GM18951 (cell line): ENCODE data around the gene CEP57.
A peak's percentile ranks its signal among the peaks of the same experiment; 100 is the strongest.

Source experiments
- POLR2A ChIP-seq: IDR thresholded peaks from 4 replicates; pipeline ENCODE4 v1.6.1; 2011; ENCODE audit warnings: mild to moderate bottlenecking; ENCODE audit not compliant: insufficient read length, insufficient read depth; ENCODE audit errors: extremely low read depth
- in situ Hi-C: fragments of 300-500 bp; cut with MboI; formaldehyde crosslinking; loops from one replicate; pipeline ENCODE4 v1.12.0; 2022; ENCODE audit warnings: low sequenced_read_pairs, mixed read lengths, inconsistent platforms; ENCODE audit not compliant: unreplicated experiment

CEP57 gene

DNA sequence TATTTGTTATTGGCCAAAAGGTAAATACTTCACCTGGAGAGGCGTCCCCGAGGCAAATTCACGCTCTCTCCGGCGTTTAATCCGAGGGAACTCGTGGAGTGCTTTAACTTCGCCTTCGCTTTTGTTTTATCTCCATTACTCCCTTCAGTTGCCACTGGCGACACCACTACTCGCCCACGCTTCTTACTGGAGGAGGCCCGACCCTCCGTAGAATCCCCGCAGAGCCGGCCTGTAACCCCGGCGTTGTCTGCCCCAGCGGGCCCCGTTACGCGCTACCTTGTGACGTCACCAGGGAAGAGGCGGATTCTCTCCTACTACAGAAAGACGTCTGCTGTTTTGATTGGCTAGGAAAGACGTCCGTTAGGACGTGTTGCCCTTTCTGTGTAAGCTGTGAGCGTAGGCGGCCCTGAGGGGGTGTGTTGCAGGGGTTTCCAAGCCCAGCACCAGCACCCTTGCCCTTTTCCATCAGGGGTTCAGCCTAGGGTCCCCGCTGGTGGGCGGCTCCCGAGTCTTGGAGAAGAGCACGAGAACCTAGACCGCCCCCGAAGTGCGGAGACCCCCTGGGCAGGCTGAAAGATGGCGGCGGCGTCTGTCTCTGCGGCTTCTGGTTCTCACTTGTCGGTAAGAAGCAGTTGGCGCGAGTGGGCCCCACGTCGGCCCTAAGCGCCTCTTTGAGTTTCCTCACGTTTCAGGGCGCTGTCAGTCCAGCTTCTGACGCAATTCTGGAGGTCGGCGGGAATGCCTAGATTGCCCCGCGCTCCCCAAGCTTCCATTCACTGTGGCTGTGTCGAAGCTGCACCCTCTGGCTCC, at the start of gene CEP57:
Gene CEP57, plus strand, starts transcription at position 376 of the 810 bp plus-strand sequence. Its CDS starts 201 bp downstream, at position 577.
- in situ Hi-C loops, result no loop called here
- peak; percentile 68 for TF ChIP-seq POLR2A

DNA sequence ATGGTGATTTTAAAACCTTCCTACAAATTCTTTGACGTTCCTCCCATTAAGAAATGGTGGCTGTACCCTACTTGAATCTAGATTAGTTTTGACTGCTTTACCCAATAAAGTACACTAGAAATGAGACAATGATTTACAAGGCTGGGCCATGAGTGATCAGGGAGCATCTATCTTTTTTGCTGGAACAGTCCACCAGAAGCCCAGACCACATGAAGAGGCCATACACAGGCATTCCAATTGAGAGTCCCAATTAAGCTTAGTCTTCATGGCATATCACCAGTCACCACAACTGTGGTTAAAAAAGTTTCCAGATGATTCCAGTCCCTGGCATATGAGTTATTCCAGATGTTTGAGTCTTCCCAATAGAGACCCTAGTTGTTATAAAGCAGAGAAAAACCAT, 40.2 kb upstream of the CEP57 start:
- no peak for TF ChIP-seq POLR2A
- in situ Hi-C loops, result no loop called here

DNA sequence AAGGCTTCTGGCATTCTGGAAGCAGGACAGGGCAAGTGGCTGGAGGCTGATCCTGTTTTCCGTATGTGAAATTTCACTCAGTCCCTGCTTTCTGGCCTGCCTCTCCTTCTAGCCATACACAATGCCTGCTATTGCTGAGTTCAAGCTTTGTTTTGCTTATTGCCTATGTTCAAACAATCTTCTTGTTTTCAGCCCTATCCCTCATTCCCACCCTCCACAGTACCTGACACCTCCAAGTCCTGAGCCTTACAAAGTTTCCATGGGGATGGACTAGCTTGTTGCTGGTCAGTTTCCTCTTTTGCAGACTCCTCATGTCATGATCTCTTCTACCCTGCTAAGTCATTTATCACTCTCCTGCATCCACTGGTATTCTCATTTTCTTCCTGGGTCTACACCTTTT, 38.8 kb upstream of the CEP57 start:
- no peak for TF ChIP-seq POLR2A
- in situ Hi-C loops, result no loop called here

- no peak for TF ChIP-seq POLR2A
- in situ Hi-C loops, result loop anchor here (5.0 kb wide), 1 partner anchor 609 kb away; no protein-coding TSS in a partner anchor
These were observed 29.4 kb upstream of the CEP57 start for GRCh38 chr11:95760941-95761340.

DNA sequence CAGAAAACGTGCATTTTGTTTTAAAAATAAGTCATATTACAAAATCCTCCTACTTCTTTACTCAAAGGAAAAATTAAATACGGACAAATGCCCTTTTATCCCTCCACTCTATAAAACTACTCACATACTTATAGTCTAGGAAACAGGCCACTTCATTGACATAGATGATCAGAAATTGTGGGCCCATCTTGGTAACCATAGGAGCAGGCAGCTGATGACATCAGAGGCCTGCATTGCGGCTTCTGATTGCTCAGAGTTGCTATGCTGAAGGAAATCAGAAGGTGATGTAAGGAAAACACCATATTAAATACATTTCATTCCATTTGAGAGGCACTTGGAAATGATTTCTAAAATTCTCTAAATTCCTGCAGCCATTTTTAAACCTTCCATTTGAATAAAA, 27.8 kb upstream of the CEP57 start:
- in situ Hi-C loops, result loop anchor here (5.0 kb wide), 1 partner anchor 610 kb away; no protein-coding TSS in a partner anchor
- no peak for TF ChIP-seq POLR2A

DNA sequence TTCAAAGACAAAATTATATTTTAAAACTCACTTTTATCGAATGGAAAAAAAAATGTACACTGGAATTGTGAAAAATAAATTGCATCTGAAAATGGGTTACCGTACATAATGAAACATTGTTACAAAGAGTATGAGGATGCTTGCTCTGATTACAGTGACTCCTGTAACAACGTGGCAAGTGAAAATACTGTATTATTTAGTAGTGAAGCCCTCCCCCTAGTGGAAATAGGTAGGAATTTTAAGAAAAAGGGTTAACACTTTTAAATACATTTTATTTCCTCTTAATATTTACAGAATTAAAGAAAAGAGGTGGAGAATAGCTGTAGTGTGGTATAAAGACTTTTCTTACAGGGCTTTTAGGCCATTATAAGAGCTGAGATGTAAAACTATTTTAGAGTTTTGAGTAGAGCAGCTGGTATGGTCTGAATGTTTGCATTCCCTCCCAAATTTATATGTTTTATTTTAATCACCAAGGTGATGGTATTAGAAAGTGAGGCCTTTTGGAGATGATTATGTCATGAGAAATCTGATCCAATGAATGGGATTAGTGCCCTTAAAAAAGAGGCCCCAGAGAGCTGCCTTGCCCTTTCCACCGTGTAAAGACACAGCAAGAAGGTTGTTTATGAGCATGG, 25.9 kb upstream of the CEP57 start:
- in situ Hi-C loops, result loop anchor here (5.0 kb wide), 1 partner anchor 612 kb away; no protein-coding TSS in a partner anchor
- no peak for TF ChIP-seq POLR2A

- TF ChIP-seq POLR2A, result no peak
- in situ Hi-C loops, result no loop called here
These were observed 23.6 kb upstream of the CEP57 start for GRCh38 chr11:95766701-95767100.

- in situ Hi-C loops, result no loop called here
- no peak for TF ChIP-seq POLR2A
These were observed 22.8 kb upstream of the CEP57 start for GRCh38 chr11:95767498-95767897.

DNA sequence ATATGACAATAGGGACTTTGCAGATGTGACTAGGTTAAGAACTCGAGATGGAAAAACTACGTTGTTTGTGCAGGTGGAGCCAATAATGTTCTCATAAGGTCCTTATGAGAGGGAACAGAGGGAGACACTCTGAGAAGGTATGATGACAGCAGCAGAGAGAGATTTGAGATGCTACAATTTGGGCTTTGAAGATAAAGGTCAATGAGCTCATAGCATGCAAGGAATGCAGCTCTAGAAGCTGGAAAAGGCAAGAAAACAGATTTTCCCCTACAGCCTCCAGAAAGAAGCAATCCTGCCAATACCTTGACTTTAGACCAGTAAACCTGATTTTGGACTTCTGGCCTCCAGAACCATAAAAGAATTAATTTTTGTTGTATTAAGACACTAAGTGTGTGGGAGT, 21.8 kb upstream of the CEP57 start:
- TF ChIP-seq POLR2A, result no peak
- in situ Hi-C loops, result no loop called here

DNA sequence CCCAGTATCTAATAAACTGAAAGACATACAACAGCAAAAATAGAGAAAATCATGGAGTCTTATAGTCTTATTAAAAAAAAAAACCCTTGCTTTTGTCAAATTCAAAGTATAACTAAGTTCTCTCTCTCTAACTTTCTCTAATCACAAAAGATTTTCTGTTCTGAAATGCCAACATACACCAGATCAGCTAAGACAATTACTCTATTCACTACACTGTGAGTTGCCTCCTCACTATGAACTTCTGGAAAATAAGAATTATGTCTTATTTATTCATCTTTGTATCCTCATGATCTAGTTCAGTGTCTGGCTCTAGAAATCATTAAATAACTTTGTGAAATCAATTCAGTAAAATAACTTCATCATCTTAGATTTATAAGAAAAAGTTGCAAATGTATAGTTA, 13.4 kb upstream of the CEP57 start:
- in situ Hi-C loops, result no loop called here
- TF ChIP-seq POLR2A, result no peak

- in situ Hi-C loops, result no loop called here
- no peak for TF ChIP-seq POLR2A
These were observed 11.6 kb upstream of the CEP57 start for GRCh38 chr11:95778699-95779098.

- no peak for TF ChIP-seq POLR2A
- in situ Hi-C loops, result no loop called here
These were observed 9.8 kb upstream of the CEP57 start for GRCh38 chr11:95780544-95780943.

DNA sequence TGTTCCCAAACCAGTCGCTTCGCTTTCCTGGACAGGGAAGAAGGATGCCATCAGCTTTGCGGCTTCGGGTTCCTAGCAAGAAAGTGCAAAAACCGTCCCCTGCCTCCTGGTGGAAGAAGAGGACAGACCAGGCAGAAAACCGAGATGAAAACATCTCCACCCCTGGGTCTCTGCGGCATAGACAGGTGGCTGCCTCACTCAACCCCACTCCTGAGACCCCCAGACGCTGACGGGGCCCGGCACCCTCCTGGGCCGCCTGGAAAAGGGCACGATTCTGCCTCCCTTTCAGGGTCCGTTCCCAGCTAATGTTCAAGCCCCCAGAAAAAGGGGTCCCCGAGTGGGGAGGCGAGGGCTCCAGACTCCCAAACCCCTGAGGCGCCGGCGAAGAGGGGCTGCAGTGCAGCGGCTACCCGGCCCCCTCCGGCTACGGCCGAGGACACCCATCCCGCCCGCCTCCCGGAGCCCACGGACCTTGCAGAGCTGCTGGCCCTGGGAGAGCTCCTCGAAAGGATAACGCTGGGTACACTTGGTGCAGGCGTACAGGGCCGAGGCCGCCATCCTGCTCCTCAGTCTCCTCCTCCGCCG, 1.3 kb upstream of the CEP57 start:
- in situ Hi-C loops, result no loop called here
- TF ChIP-seq POLR2A, result no peak
